ENCODE measurements around the gene SERTAD3. TPM values are rescaled to one million over a fixed set of nuclear protein-coding genes. Genes with fewer than 3 reads are reported as not detected.
A peak's percentile ranks its signal among the peaks of the same experiment; 100 is the strongest.
"Not testable (repeated sequence)": the region's sequence is repeated elsewhere in the genome, so short reads cannot be mapped to it uniquely, and the experiment has no call there.

The SERTAD3 gene
- total RNA-seq, 1 donor from 2014 or later, result 42.0 TPM

GRCh38 chr19:40411125-40411842 lies 32.9 kb downstream of the SERTAD3 start:
- no peaks in the 10 kb centered on the region for H3K9me3 ChIP-seq
- no peaks in the 10 kb centered on the region for H3K36me3 ChIP-seq
- H3K27me3 ChIP-seq, result no peaks in the 10 kb centered on the region
- H3K4me3 ChIP-seq, result no peak overlapping the region
- intact Hi-C loops (cut with DNase I), result no loop called here
- TF ChIP-seq POLR2A (IDR thresholded peaks at IDR 0.05) (no peak), CTCF (IDR thresholded peaks at IDR 0.05) (no peak), POLR2AphosphoS5 (IDR thresholded peaks at IDR 0.05; ENCODE audit: insufficient read depth in 1 of 2, low read depth in 1 of 2) (peak in 1 of 2 donors; percentile 34)
- peak overlapping the region; percentile 44 for H3K27ac ChIP-seq
- DNase-seq (ENCODE audit: extremely low spot score in 2 of 2), result peak in 1 of 2 donors; percentile 70
- H3K4me1 ChIP-seq, result peaks cover 17% of the 10 kb centered on the region

- peaks cover 16% of the 10 kb centered on the region for H3K4me1 ChIP-seq
- H3K36me3 ChIP-seq, result no peaks in the 10 kb centered on the region
- no peak overlapping the region for H3K4me3 ChIP-seq
- TF ChIP-seq POLR2AphosphoS5 (IDR thresholded peaks at IDR 0.05; ENCODE audit: insufficient read depth in 1 of 2, low read depth in 1 of 2), result no peak
- no peak for TF ChIP-seq POLR2A (IDR thresholded peaks at IDR 0.05)
- TF ChIP-seq CTCF (IDR thresholded peaks at IDR 0.05), result no peak
- no peak overlapping the region for H3K27ac ChIP-seq
- intact Hi-C loops (cut with DNase I), result no loop called here
- peak in 1 of 2 donors; percentile 75 for DNase-seq (ENCODE audit: extremely low spot score in 2 of 2)
- H3K27me3 ChIP-seq, result no peaks in the 10 kb centered on the region
- no peaks in the 10 kb centered on the region for H3K9me3 ChIP-seq
These were observed 34.1 kb downstream of the SERTAD3 start for GRCh38 chr19:40410030-40410389.

DNA sequence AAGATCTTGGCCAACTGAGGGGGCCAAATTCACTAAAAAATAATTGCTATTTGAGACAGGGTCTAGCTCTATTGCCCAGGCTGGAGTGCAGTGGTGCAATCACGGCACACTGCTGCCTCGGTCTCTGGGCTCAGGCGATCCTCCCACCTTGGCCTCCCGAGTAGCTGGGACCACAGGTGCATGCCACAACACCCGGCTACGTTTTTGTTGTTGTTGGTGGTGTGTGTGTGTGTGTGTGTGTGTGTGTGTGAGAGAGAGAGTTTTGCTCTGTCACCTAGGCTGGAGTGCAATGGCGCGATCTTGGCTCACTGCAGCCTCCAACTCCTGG lies 35.6 kb downstream of the SERTAD3 start:
- H3K27ac ChIP-seq; intact Hi-C loops (cut with DNase I); H3K36me3 ChIP-seq; H3K27me3 ChIP-seq; DNase-seq (ENCODE audit: extremely low spot score in 2 of 2); H3K9me3 ChIP-seq; H3K4me3 ChIP-seq: not testable (repeated sequence)
- H3K4me1 ChIP-seq, result peaks cover 18% of the 10 kb centered on the region

- Histone ChIP-seq H3K4me1 (peaks cover 24% of the 10 kb centered on the region), H3K9me3 (no peaks in the 10 kb centered on the region), H3K27me3 (no peaks in the 10 kb centered on the region), H3K4me3 (no peak overlapping the region), H3K36me3 (no peaks in the 10 kb centered on the region), H3K27ac (no peak overlapping the region)
- TF ChIP-seq POLR2A (IDR thresholded peaks at IDR 0.05) (no peak), CTCF (IDR thresholded peaks at IDR 0.05) (no peak)
- intact Hi-C loops (cut with DNase I), result no loop called here
- peak in 1 of 2 donors; percentile 80 for DNase-seq (ENCODE audit: extremely low spot score in 2 of 2)
These were observed 36.2 kb downstream of the SERTAD3 start for GRCh38 chr19:40407714-40408597.

GRCh38 chr19:40403262-40403984 lies 40.7 kb downstream of the SERTAD3 start:
- peak overlapping the region; percentile 65 to 85 for H3K4me3 ChIP-seq
- peak overlapping the region; percentile 91 for H3K27ac ChIP-seq
- no peak for DNase-seq (ENCODE audit: extremely low spot score in 2 of 2)
- intact Hi-C loops (cut with DNase I), result no loop called here
- no peaks in the 10 kb centered on the region for H3K9me3 ChIP-seq
- peak in 1 of 2 donors; percentile 57 for TF ChIP-seq POLR2A (IDR thresholded peaks at IDR 0.05)
- TF ChIP-seq CTCF (IDR thresholded peaks at IDR 0.05), result no peak
- TF ChIP-seq POLR2AphosphoS5 (IDR thresholded peaks at IDR 0.05; ENCODE audit: insufficient read depth in 1 of 2, low read depth in 1 of 2), result peak in 1 of 2 donors; percentile 92
- H3K4me1 ChIP-seq, result peaks cover 23% of the 10 kb centered on the region
- no peaks in the 10 kb centered on the region for H3K27me3 ChIP-seq
- H3K36me3 ChIP-seq, result no peaks in the 10 kb centered on the region
